Neural cell (in vitro differentiated cells): ENCODE measurements around the gene TBCA. TPM values are rescaled to one million over a fixed set of nuclear protein-coding genes. Genes with fewer than 3 reads are reported as not detected.

Experiments
- H2AFZ ChIP-seq: fragments of 200-600, 300-800 bp; sonication (generic), shearing (Covaris generic); 2 replicates; pipeline ENCODE4 v1.6.0; 2014; ENCODE audit warnings: low read depth, mild to moderate bottlenecking, antibody characterized with exemption, low read length, moderate library complexity
- H3F3A ChIP-seq: fragments of 200-600 bp; shearing (Covaris generic); 2 replicates; pipeline ENCODE4 v1.6.1; 2016; ENCODE audit warnings: mild to moderate bottlenecking, moderate library complexity, mixed read lengths, antibody characterized with exemption, low read length; ENCODE audit not compliant: insufficient read depth, poor library complexity, severe bottlenecking
- H3K27ac ChIP-seq: fragments of 200-600, 300-800 bp; sonication (generic), shearing (Covaris generic); 2 replicates; pipeline ENCODE4 v1.5.1; 2014; ENCODE audit warnings: mild to moderate bottlenecking, low read length, moderate library complexity
- H3K27me3 ChIP-seq: fragments of 300-800, 200-600 bp; sonication (generic), shearing (Covaris generic); 2 replicates; pipeline ENCODE4 v1.6.0; 2014; ENCODE audit warnings: mild to moderate bottlenecking, low read depth, low read length, moderate library complexity; ENCODE audit not compliant: insufficient read depth
- H3K36me3 ChIP-seq: fragments of 300-800, 200-600 bp; sonication (generic), shearing (Covaris generic); 2 replicates; pipeline ENCODE4 v1.5.1; 2014; ENCODE audit warnings: mild to moderate bottlenecking, antibody characterized with exemption, low read length, moderate library complexity; ENCODE audit not compliant: insufficient read depth
- H3K4me2 ChIP-seq: fragments of 300-800, 200-600 bp; sonication (generic), shearing (Covaris generic); 2 replicates; pipeline ENCODE4 v1.6.0; 2014; ENCODE audit warnings: mild to moderate bottlenecking, low read length
- H3K4me3 ChIP-seq: fragments of 300-800, 200-600 bp; sonication (generic), shearing (Covaris generic); 2 replicates; pipeline ENCODE4 v1.5.1; 2014; ENCODE audit warnings: mild to moderate bottlenecking, low read length, moderate library complexity
- H3K79me2 ChIP-seq: fragments of 200-600 bp; shearing (Covaris generic); replicated peaks from 2 replicates; pipeline ENCODE4 v1.6.0; 2014; ENCODE audit warnings: mild to moderate bottlenecking, low read length, moderate library complexity; ENCODE audit not compliant: insufficient read depth
- H3K9ac ChIP-seq: fragments of 300-800, 200-600 bp; sonication (generic), shearing (Covaris generic); 2 replicates; pipeline ENCODE4 v1.6.1; 2016; ENCODE audit warnings: mild to moderate bottlenecking, low read length, mixed read lengths
- H3K9me2 ChIP-seq: fragments of 200-600 bp; shearing (Covaris generic); 2 replicates; pipeline ENCODE4 v1.6.1; 2016; ENCODE audit warnings: mild to moderate bottlenecking, low read length, mixed read lengths; ENCODE audit not compliant: insufficient read depth
- H3K9me3 ChIP-seq: fragments of 200-600, 300-800 bp; sonication (generic), shearing (Covaris generic); 2 replicates; pipeline ENCODE4 v1.6.1; 2016; ENCODE audit warnings: mild to moderate bottlenecking, mixed run types, low read length, moderate library complexity, mixed read lengths
- H4K20me1 ChIP-seq: fragments of 200-600 bp; shearing (Covaris generic); 2 replicates; pipeline ENCODE4 v1.6.1; 2016; ENCODE audit warnings: mild to moderate bottlenecking, mixed run types; ENCODE audit not compliant: insufficient read depth
- EP300 ChIP-seq: fragments of 450-650 bp; conservative IDR thresholded peaks from 2 replicates; pipeline ENCODE4 v1.6.1; 2014; ENCODE audit warnings: antibody characterized with exemption, mild to moderate bottlenecking, moderate library complexity; ENCODE audit not compliant: poor library complexity, severe bottlenecking
- EZH2 ChIP-seq: fragments of 200-600, 300-800 bp; shearing (Covaris generic), sonication (generic); IDR thresholded peaks from 2 replicates; pipeline ENCODE4 v1.6.1; 2014; ENCODE audit warnings: antibody characterized with exemption, low read length, borderline replicate concordance, mild to moderate bottlenecking; ENCODE audit not compliant: insufficient read depth, poor library complexity, severe bottlenecking
- MXI1 ChIP-seq: fragments of 450-650 bp; conservative IDR thresholded peaks from 2 replicates; pipeline ENCODE4 v1.6.1; 2014; ENCODE audit warnings: antibody characterized with exemption, mild to moderate bottlenecking; ENCODE audit not compliant: poor library complexity, severe bottlenecking
- POLR2AphosphoS5 ChIP-seq: IDR thresholded peaks from 2 replicates; pipeline ENCODE4 v1.6.1; 2012
- RAD21 ChIP-seq: fragments of 450-650 bp; conservative IDR thresholded peaks from 2 replicates; pipeline ENCODE4 v1.6.1; 2014; ENCODE audit warnings: antibody characterized with exemption, mild to moderate bottlenecking, moderate library complexity
- SMC3 ChIP-seq: fragments of 450-650 bp; conservative IDR thresholded peaks from 2 replicates; pipeline ENCODE4 v1.6.1; 2014; ENCODE audit warnings: antibody characterized with exemption, mild to moderate bottlenecking, moderate library complexity; ENCODE audit not compliant: poor library complexity
- TAF1 ChIP-seq: IDR thresholded peaks from 2 replicates; pipeline ENCODE4 v1.6.1; 2012; ENCODE audit warnings: low read depth
- polyA plus RNA-seq: library from polyadenylated mRNA; depleted of rRNA; stranded (reverse); fragments of >200 nt; gene quantifications from 2 replicates; pipeline ENCODE4 v1.2.3, GENCODE V29; 2014
- TF ChIP-seq, protein P1 (sequence below): fragments of 450-650 bp; IDR thresholded peaks from 2 replicates; pipeline ENCODE4 v1.5.1; 2014; ENCODE audit warnings: antibody characterized with exemption, mild to moderate bottlenecking, moderate library complexity; ENCODE audit not compliant: poor library complexity, severe bottlenecking
- TF ChIP-seq, protein P2 (sequence below): IDR thresholded peaks from 2 replicates; pipeline ENCODE4 v1.6.1; 2012; ENCODE audit warnings: borderline replicate concordance

Gene TBCA
- polyA plus RNA-seq, 1 donor from 2014 or later: 481 TPM

- TF ChIP-seq SMC3: no peak
These were observed 4.7 kb downstream of the TBCA start (continued) for GRCh38 chr5:77771452-77771851.

- Histone ChIP-seq H3K36me3 (no peaks in the 10 kb centered on the region), H4K20me1 (no peaks in the 10 kb centered on the region), H3K27ac (no peak overlapping the region), H3K4me2 (no peak overlapping the region), H3K4me3 (no peak overlapping the region), H3K9me3 (no peaks in the 10 kb centered on the region), H2AFZ (no peak overlapping the region), H3K27me3 (no peaks in the 10 kb centered on the region), H3K9me2 (no peaks in the 10 kb centered on the region), H3F3A (no peaks in the 10 kb centered on the region), H3K9ac (no peak overlapping the region), H3K79me2 (peaks cover 83% of the 10 kb centered on the region)
- TF ChIP-seq TAF1 (no peak), RAD21 (no peak), MXI1 (no peak), EP300 (no peak), POLR2AphosphoS5 (no peak), SMC3 (no peak), EZH2 (no peak)
- TF ChIP-seq, protein P1, sequence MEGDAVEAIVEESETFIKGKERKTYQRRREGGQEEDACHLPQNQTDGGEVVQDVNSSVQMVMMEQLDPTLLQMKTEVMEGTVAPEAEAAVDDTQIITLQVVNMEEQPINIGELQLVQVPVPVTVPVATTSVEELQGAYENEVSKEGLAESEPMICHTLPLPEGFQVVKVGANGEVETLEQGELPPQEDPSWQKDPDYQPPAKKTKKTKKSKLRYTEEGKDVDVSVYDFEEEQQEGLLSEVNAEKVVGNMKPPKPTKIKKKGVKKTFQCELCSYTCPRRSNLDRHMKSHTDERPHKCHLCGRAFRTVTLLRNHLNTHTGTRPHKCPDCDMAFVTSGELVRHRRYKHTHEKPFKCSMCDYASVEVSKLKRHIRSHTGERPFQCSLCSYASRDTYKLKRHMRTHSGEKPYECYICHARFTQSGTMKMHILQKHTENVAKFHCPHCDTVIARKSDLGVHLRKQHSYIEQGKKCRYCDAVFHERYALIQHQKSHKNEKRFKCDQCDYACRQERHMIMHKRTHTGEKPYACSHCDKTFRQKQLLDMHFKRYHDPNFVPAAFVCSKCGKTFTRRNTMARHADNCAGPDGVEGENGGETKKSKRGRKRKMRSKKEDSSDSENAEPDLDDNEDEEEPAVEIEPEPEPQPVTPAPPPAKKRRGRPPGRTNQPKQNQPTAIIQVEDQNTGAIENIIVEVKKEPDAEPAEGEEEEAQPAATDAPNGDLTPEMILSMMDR: no peak
- TF ChIP-seq, protein P2, sequence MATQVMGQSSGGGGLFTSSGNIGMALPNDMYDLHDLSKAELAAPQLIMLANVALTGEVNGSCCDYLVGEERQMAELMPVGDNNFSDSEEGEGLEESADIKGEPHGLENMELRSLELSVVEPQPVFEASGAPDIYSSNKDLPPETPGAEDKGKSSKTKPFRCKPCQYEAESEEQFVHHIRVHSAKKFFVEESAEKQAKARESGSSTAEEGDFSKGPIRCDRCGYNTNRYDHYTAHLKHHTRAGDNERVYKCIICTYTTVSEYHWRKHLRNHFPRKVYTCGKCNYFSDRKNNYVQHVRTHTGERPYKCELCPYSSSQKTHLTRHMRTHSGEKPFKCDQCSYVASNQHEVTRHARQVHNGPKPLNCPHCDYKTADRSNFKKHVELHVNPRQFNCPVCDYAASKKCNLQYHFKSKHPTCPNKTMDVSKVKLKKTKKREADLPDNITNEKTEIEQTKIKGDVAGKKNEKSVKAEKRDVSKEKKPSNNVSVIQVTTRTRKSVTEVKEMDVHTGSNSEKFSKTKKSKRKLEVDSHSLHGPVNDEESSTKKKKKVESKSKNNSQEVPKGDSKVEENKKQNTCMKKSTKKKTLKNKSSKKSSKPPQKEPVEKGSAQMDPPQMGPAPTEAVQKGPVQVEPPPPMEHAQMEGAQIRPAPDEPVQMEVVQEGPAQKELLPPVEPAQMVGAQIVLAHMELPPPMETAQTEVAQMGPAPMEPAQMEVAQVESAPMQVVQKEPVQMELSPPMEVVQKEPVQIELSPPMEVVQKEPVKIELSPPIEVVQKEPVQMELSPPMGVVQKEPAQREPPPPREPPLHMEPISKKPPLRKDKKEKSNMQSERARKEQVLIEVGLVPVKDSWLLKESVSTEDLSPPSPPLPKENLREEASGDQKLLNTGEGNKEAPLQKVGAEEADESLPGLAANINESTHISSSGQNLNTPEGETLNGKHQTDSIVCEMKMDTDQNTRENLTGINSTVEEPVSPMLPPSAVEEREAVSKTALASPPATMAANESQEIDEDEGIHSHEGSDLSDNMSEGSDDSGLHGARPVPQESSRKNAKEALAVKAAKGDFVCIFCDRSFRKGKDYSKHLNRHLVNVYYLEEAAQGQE: no peak
These were observed 5.7 kb downstream of the TBCA start for GRCh38 chr5:77770293-77771005.

DNA sequence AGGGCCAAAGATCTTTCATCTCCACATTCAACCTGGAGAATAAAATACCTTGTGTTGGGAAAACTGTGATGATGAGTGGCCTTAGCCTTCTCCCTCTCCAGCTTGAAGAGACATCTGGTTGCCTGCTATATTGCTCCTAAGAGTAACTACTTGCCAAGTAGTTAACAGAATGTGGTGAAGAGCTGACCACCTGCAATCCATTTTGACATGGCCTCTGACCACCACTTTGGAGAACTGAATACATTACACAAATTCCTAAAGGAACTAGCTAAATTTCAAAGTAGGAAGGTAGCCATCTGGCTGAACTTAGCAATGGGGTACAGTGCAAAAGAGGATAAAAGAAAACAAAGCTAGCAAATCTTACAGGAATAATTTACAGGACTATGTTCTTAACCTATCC lies 7.2 kb downstream of the TBCA start:
- no peaks in the 10 kb centered on the region for H3K36me3 ChIP-seq
- peaks cover 81% of the 10 kb centered on the region for H3K79me2 ChIP-seq
- H2AFZ ChIP-seq: no peak overlapping the region
- TF ChIP-seq, protein P2: no peak
- TF ChIP-seq, protein P1: no peak
- TF ChIP-seq POLR2AphosphoS5 (no peak), TAF1 (no peak), SMC3 (no peak), RAD21 (no peak), EZH2 (no peak), EP300 (no peak), MXI1 (no peak)
- H4K20me1 ChIP-seq: no peaks in the 10 kb centered on the region
- no peak overlapping the region for H3K4me3 ChIP-seq
- no peaks in the 10 kb centered on the region for H3K9me3 ChIP-seq
- H3K9me2 ChIP-seq: no peaks in the 10 kb centered on the region
- H3K27ac ChIP-seq: no peak overlapping the region
- H3K4me2 ChIP-seq: no peak overlapping the region
- H3K27me3 ChIP-seq: no peaks in the 10 kb centered on the region
- no peak overlapping the region for H3K9ac ChIP-seq
- no peaks in the 10 kb centered on the region for H3F3A ChIP-seq
